OCI-M2 (cell line): ENCODE data around the gene EPB41L4B.
"Not testable (repeated sequence)": the region's sequence is repeated elsewhere in the genome, so short reads cannot be mapped to it uniquely, and the experiment has no call there.

ENCODE experiments used
- DNase-seq: peaks from one replicate; lab custom pipeline; 2025; ENCODE audit not compliant: unreplicated experiment; lab: John Stamatoyannopoulos, UW

Gene EPB41L4B

DNA sequence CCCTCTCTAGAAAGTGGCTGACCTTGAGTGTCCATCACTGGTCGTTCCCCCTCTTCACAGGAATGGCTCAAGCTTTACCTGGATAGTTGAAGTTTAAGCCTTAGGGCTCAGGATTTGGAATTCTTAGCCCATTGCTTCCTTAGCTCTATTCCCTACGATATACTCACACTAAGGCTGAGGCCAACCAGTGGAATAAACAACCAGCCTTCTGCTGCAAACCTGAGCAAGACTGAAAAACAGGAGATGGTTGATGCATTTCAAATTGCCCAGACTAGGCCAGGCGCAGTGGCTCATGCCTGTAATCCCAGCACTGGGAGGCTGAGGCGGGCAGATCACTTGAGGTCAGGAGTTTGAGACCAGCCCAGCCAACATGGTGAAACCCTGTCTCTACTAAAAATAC is 194.2 kb downstream of the EPB41L4B start:
- DNase-seq: not testable (repeated sequence)

DNA sequence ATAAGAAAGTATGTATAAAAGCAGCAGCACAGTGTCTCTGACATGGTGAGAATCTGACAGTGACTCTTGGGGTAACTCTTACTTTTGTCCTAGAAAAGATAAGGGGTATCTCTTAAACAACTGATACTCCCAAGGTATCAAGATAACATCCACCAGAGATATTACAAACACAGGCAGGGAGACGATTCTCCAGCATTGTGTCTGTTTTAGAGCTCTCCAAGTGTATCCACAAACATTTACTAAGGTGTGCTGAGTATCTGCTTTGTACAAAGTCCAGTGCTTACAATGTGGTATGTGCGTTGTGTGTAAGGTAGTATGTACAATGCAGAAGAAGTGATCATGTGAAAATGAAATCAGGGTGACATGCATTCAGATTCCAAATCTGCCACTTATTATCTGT is 196.7 kb downstream of the EPB41L4B start:
- no peak for DNase-seq

DNA sequence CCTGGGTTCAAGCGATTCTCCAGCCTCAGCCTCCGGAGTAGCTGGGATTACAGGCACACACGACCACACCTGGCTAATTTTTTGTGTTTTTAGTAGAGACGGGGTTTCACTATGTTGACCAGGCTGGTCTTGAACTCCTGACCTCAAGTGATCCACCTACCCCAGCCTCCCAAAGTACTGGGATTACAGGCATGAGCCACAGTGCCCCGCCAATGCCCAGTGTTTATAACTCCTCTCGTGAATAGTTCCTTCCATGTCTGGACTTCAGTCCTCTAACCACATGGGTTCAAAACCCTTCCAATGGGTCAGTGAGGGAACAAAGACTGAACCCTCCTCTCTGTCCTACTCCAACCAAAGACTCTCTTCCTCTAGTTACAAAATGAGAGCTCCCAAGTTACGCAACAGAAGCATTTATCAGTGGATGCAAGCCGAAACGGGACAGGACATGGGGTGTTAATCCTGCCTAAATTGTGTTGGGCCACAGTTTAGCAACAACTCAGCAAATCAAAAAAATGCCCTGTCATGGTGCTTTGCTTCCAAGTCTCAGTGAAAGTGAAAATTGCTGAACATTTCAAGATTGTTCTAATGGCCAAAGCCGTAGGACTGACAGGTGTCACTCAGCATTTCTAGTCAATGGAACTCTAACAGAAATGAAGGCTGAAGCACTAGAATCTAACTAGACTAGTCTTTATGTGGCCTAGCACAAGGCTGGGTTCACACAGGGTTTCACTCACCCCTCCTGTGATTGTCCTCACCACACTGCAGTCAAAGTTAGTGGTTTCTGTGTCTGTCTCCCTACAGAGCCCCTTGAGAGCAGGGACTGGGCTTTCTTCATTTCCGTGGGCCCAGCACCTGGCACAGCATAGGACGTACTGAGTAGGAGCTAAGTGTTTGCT is 197.9 kb downstream of the EPB41L4B start:
- DNase-seq: no peak
